ENCODE results near the gene CROCC2. TPM values are rescaled to one million over a fixed set of nuclear protein-coding genes. Genes with fewer than 3 reads are reported as not detected.

Gene CROCC2
- total and polyA plus RNA-seq, 11 donors, result not detected

DNA sequence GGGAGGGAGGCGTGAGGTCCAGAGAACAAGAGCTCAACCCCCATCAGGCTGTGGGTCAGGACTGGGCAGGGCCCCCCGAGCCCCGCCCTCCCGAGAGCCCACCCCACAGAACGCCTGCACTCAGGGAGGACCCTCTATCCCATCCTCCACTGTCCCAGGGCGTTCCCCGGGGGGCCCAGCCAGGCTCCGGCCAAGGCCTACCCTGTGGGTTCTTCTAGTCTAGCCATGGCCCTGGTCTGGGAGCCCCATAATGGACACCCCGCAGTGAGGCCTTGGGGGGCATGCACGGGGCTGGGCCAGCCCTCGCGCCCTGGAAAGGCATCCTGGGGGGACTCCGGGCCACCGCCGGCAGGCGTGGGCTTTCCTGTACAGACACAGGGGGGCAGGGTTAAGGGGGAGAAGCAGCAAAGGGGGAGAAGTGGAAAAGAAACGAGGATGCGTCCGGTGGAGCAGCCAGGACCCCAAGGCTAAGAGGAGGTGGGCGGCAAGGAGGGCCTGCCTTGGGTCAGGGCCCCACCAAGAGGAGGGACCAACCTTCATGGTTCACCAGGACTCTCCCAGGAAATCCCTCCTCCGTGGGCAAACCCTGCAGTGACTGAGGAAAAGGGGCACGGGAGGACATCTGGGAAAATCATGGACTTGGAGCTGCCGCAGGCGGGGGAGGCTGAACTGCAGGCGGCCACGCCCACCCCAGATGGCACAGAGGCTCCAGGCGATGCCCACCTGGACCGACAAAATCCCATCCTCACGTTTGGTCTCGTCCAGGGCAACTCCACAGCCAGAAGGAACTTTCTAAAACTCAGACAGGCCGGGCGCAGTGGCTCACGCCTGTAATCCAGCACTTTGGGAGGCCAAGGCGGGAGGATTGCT, 2.7 kb upstream of the CROCC2 start:
- Histone ChIP-seq H3K4me3 (no peak overlapping the region), H3K4me1 (peaks cover 0 to 18% (median 10%) of the 10 kb centered on the region in 12 donors), H3K27me3 (no peaks in the 10 kb centered on the region), H3K27ac (no peak overlapping the region), H3K9me3 (peaks cover 0 to 8% (median 0%) of the 10 kb centered on the region in 12 donors), H3K36me3 (no peaks in the 10 kb centered on the region)
- ATAC-seq (no peak), DNase-seq (peak in 3 of 5 donors; percentile 12 to 47 (median 22))
- no peak for TF ChIP-seq CTCF (IDR thresholded peaks at IDR 0.05)
- no peak for TF ChIP-seq POLR2A (IDR thresholded peaks at IDR 0.05)
- WGBS, 4 donors, result 82 to 89% (median 88%) methylated on average over 33 to 34 of the region's 34 CpGs
- intact Hi-C loops (cut with DNase I), result no loop called here

DNA sequence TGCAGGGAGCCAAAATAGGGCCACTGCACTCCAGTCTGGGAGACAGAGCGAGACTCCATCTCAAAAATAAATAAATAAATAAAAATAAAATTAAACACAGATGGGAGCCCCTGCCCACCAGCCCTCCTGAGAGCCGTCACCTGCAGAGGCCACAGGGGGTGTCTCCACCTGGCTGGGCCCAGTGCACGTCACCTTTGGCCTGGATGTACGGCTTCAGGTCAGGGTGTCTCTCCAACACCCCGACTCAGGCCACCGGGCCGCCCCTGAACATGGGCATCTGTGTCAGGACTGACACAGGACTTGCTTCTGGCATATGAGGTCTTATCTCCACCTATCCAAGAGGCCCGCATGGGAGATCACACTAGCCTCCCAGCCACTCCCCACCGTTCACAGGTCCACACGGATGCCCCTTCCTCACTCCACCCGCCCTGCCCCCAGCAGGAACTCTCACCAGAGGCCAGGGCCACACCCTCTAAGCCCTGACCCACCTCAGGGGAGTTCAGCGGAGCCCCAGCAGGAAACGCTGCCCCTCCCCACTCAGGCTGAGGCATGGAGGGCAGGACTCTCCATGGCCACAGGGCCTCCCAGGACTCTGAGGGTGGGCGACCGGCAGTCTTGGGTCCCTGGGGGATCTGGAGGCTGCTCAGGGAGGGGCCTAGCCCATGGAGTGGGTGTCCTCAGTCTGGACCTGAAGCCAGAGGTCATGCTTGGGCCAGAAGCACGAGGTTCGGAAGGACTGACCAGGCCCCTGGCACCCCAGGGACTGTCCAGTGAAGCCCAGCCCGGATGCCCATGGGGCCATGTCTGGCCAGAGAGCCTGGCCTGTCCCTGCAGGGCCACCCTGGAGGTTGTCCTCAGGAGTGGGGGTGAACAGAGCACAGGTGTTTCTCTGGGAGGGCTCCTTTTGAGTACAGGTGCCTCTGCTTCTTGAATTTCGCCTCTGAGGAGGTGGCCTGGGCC, 1.6 kb upstream of the CROCC2 start:
- TF ChIP-seq CTCF (IDR thresholded peaks at IDR 0.05), result no peak
- TF ChIP-seq POLR2A (IDR thresholded peaks at IDR 0.05), result no peak
- ATAC-seq (peak in 1 of 4 donors; percentile 16), DNase-seq (peak in 3 of 5 donors; percentile 19 to 60 (median 23))
- intact Hi-C loops (cut with DNase I), result no loop called here
- Histone ChIP-seq H3K4me3 (no peak overlapping the region), H3K4me1 (peaks cover 0 to 7% (median under 1%) of the 10 kb centered on the region in 12 donors), H3K36me3 (no peaks in the 10 kb centered on the region), H3K27me3 (no peaks in the 10 kb centered on the region), H3K9me3 (peaks cover 0 to 8% (median 0%) of the 10 kb centered on the region in 12 donors), H3K27ac (no peak overlapping the region)
- 75 to 82% (median 79%) methylated on average over 13 to 19 of the region's 19 CpGs for WGBS, 4 donors

DNA sequence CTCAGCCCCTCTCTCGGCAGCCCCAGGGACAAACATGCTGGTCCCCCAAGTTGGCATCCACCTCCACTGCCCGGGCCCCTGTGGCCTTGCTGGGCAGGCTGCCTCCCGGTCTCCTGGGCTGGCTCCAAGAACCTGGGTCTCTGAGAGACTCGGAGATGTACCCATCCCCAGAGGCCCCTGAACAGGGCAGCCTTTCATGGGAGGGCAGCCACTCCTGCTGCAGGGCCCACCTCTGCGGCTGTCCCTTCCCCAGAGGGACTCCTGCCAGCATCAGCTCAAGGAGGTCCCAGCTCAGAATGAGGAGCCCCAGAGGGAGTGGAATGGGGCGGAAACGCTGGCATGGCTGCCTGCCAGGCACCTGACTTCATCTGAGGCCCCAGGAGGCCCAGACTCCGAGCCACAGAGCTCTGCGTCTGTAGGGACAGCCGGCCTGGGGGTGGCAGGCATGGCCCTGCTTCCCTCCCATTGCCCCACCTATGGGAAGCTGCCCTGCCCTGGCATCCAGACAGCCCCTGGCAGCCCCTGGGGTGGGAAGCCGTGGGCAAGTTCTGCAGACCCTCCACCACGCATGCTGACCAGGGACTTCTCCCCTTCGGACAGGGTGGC, 857 bp upstream of the CROCC2 start:
- intact Hi-C loops (cut with DNase I), result no loop called here
- ATAC-seq (no peak), DNase-seq (peak in 3 of 5 donors; percentile 21 to 54 (median 25))
- no peaks in the 10 kb centered on the region for H3K36me3 ChIP-seq
- WGBS, 4 donors, result 76 to 94% (median 80%) methylated on average over 11 to 13 of the region's 13 CpGs
- H3K9me3 ChIP-seq, result peaks cover 0 to 8% (median 0%) of the 10 kb centered on the region in 12 donors
- H3K4me3 ChIP-seq, result no peak overlapping the region
- H3K4me1 ChIP-seq, result peaks cover 0 to 7% (median 0%) of the 10 kb centered on the region in 12 donors
- TF ChIP-seq POLR2A (IDR thresholded peaks at IDR 0.05) (no peak), CTCF (IDR thresholded peaks at IDR 0.05) (no peak)
- H3K27me3 ChIP-seq, result no peaks in the 10 kb centered on the region
- no peak overlapping the region for H3K27ac ChIP-seq

Data from heart left ventricle (tissue), 16 donors.